NCI-H82 (cell line): ENCODE results near the gene ERC2.

Experiments
- DNase-seq: peaks from one replicate; lab custom pipeline; 2025; lab: John Stamatoyannopoulos, UW

Gene ERC2

DNA sequence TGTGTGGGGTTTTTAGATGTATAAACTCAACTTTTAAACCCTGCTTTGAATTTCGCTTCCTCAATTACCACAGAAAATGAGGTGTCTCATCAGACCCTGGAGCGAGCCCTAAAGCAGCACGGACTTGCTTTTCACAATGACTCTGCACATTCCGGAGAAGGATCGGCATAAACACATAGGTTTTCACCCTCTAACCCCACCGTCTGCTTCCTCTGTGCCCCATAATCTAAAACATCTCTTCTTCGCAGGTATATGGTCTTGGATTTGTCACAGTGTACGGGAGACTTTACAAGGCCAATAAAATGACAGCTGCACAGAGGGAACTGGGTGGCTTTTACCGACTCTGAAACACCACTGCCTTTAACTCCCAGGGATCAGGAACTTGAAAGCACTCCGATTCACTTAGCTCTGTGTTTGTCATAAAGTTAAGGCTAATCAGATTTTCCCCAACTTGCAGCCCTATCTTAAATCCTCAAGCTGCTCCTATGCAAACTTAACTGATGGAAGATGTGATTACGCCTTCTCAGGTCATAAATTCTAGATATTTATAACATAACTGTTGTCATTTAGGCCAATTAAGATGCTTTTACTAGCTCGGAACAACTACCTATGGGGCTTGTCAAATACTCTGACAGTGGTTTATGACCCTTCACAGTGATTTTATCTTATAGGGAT lies 847.8 kb downstream of the ERC2 start:
- peak; percentile 86 for DNase-seq

DNA sequence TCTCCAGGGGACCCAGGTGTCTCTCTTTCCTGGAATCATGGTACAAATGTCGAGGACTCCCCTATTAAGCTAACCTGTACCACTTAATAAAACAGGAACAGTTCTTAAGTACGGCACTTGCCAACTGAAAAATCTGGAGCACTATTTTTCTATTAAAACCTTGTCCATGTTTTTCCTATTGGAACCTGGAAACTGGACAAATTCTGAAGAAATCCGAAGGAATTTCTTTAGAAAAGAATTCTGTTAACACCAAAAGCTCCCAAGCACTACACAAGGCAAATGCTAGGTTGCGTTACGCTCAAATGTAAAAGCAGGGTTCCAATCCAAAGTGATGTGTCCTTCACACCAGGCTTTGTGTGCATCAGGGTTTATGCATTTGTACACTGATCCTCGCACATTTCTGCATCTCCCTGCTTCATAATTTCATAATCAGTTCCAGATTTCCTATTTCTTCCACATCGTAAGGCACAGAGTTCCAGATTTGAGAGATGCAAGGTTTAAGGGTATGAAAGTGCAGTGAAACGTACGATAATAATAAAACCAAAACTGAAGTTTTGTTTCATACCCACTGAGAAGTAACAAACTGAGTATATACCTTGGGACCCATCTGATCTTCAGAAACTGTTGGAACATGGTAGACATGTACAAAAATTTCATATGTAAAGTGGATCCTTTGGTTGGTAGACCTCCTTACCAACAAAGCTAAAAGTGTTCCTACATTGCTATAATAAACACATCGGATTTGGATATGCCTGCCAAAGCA lies 849.0 kb downstream of the ERC2 start:
- no peak for DNase-seq

DNA sequence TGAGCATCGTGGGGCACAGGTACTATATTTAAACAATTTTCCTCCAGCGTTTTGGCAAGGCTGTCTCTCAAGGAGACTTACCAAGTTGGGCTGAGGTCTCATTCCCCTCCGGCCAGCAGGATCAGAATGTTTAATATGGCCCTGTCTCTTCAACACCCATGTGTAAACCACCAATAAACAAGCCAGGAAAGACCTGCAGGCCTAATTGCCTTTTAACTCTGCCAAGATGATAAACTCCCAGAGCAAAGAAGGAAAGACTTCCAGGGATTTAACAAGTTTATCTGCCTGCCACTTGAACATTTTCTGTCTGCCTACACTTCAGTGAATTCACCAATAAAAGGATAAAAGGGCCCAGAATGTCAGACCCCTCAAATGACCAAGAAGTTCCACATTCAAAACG lies 850.9 kb downstream of the ERC2 start:
- no peak for DNase-seq

DNA sequence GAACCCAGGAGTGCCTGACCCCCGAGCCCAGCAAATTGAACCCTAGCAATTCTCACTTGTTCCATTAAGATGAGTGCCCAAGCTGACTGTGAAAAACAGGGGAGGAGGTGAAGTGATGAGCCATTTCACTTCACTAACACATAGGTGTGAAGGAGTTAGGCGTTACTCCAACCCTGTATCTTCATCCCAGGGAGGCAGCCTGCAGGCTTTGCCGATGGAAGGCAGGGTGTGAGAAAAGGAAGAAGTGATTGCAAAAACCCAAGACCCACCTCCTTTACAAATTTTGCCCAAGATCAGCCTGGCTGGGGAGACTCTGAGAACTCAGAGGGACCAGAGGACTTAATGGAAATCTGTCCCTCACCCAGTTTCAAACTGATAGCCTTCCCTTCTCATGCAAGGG lies 851.5 kb downstream of the ERC2 start:
- DNase-seq, result no peak

DNA sequence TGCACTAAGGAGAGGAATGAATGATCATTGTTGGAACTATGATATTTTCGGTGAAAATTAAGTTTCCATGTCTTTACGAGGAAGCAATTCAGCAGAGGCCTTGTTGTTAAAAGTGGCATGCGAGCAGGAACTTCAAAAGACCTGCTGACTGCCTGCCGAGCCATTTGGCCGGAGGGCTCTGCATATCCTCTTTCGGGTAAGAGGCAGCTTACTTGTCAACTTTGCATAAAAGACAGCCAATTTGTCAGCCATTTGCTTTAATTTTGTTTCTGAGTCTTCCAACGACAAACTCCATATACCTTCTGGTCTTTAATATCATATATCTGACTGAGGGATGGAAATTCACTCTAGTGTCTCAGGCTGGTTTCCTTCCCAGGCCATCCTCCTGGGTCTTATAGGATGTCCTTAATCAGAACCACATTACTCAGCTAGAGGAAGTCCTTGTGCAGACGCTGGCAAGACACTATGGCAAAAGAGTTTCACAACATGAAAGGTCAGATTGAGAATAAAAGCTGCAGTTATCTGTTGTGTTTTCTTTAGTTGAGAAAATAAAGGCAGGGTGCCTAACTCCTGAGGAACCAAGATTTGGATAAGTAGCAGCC lies 852.5 kb downstream of the ERC2 start:
- no peak for DNase-seq

DNA sequence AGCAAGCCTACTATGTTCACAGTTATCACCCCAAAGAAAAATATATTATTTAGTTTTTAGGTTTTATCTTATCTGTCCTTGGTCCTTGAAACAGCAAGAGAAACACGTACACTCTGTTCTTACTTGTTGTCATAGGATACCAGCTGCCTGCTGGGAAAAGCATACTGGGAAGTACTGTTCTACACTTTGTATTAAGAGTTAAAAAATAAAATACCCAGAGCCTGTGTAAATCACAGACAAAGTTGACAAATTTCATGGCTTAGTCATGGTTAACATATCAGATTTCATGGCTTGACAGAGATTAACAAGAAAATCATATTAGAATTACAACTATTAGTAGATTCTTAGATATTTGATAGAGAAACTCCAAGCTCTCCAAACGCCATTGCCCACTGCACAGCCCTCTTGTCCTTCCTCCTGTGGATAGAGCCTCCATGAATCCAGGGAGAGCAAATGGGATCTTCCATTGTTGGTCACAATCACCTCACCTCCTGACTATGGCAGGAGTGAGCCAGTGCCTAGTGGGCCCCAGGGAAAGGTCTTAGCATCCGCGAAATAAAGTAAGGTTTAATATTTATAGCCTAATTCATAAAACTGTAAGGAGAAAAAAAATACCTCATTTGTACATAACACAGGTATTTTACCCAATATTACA lies 853.1 kb downstream of the ERC2 start:
- DNase-seq, result no peak

DNA sequence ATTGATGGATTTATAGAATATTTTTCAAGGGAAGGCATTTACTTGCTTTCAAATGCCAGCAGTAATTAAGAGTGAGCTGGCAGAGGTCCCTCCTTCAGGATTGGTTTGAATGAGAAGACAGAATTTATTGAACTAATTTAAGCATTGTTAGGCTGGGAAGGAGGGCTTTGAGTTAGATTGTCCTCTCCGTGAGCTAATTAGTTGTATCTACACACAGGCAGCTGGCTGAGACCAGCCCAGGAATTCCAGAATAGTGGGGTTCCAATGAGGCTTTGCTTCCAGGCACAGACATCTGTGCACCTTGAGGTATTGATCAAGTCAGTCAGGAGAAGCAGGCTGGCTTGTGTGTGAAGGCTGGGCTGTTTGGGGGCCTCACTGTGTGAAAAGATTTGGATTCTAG lies 857.1 kb downstream of the ERC2 start:
- no peak for DNase-seq

DNA sequence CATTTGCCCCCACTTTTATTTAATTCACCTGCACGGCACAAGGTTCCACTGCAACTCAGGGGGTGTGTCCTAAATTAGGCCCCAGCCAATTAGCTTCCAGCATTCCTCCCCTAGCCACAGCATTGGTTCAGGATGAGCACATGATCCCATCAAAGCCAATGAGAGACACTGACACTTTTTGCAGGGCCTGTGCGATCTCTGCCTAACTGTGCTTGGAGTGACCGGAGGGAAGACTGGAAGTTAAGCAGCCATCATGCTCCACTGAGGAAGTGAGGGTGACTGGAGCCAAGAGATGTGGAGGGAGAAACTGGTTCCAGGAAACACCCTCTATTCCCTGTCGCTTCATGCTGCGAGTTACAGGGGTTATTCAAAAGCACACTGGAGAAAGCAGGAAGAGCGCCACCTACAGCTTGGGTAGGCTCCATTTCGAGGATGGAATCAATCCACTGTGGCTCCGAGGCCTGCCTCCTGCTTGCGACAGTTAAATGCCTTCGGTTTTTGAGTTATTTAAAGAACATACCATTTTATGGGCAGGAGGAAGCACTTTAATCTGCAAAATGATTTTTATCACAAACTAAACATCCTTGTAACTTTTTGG lies 858.9 kb downstream of the ERC2 start:
- DNase-seq, result peak; percentile 14

DNA sequence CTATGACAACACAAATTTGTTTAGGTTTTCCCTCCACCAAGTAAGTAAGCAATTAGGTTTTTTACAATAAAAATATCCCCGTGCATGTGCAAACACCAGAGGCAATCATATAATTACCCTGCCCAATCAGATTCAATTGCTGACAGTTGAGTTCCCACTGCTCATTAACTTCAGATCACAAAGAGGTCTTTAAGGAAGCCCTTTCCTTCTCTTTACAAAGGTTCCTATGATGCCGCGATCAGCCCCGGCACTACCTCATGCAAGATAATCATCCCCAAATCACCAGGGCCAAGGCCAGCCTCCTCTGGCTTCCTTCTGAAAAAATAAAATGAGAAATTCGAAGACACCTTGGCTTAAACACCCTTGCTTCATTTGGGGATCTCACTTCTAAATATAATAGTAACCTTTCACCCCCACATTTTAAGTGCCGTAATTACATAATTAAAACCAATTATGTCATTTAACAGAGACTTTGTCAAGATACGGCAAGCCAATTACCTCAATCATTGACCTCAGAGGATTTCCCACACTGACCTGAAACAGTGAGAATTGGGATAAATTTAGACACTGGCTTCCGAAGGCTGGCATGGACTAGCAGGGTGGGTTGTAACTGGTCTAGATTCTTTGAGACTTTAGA lies 859.8 kb downstream of the ERC2 start:
- peak; percentile 24 for DNase-seq

DNA sequence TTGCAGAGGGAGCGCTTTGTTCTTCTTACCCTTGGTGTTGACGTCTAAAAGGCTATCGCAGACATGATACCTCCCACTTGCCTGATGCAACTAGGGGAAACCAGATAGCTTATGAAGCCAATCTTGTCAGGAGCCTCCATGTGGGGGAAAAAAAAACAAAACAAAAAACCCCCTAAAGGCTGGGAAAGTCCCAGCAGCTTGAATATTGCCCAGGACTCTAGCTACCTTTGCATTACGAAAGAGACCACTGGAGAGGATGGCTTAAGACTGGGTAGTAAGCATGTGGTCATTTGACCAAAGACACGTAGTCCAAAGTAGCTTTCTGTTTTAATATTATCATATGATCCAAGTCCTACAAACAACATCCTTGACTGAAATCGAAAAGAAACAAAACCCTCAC lies 860.4 kb downstream of the ERC2 start:
- DNase-seq, result no peak

DNA sequence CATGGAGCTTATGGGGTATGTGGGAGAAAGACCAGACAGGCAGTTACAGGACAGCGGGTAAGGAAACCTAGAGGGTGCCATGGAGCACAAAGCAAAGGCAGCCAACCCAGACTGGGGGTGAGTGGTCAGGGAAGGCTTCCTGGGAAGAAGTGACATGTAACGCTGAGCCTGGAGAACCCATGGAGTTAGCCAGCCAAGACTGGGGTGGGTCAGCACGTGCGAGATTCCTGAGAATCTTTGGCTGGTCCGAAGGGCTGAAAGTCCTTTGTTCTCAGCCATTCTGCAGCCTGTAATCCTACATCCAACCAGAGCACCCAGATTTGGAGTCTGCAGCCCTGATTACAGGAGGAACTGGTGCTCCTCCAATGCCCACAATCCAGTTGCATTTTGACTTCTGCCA lies 861.1 kb downstream of the ERC2 start:
- DNase-seq, result no peak

DNA sequence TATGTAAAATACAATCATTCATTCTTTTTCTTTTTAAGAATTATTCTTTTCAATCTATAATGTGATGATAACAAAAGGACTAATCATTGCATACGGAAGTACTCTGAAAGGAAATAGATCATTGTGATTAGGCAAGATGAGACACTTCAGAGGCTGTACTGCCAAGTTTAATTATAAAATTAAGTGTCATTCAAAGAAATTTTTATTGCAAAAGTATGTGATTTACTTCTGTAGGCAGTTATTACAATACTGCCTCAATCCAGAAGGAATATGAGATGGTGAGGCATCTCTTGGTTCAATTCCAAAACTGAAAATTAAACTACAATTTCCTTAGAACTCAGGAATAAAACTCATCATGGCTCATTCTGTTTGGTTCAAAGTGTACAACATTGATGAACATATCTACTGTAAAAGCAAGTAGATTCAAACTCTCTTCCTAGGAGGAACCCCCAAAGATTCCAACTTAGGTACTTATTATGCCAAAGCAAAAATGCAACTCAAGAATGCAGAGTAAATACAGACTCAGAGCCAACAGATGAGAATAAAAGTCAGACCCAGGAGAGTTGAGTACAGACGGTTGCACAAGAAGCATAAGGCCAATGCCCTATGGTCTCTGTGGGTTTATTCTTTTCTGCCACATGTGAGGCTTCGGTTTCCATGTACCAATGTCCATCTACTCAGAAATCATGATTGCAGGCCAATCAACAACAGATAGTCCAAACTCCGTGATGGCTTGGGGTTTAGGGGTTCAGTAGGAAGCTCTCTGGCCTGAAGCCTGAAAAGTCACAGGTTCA lies 862.6 kb downstream of the ERC2 start:
- no peak for DNase-seq

DNA sequence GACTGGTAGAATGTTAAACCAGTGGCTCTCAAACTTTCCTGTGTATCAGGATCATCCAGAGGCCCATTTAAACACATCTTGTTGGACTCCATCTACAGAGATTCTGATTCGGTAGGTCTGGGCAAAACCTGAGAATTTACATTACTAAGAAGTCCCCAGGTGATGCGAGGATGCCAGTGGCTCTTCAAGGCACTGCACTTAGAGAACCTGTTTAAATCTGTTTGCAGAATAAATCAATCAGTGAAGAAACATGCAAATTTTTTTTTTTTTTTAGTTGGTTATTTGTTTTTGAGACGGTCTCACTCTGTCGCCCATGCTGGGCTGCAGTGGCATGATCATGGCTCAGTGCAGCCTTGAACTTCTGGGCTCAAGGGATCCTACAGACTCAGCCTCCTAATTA lies 863.4 kb downstream of the ERC2 start:
- DNase-seq, result no peak

DNA sequence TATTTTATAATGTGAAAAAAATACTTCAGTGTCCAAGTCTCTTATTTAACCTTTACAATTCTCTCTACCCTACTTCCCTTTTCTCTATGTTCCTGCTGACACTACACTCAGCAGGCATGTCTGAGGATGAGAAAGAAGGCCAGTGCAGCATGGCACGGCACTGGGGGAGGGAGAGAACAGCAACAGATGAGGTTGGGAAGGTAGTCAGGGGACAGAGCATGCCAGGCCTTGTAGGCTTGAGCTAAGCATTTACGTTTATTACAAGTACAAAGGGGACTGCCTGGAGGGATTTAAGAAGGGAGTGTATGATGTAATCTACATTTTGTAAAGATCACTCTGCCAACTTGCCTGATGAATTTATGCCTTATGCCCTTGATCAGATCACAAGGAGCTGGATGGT lies 863.9 kb downstream of the ERC2 start:
- DNase-seq, result no peak

DNA sequence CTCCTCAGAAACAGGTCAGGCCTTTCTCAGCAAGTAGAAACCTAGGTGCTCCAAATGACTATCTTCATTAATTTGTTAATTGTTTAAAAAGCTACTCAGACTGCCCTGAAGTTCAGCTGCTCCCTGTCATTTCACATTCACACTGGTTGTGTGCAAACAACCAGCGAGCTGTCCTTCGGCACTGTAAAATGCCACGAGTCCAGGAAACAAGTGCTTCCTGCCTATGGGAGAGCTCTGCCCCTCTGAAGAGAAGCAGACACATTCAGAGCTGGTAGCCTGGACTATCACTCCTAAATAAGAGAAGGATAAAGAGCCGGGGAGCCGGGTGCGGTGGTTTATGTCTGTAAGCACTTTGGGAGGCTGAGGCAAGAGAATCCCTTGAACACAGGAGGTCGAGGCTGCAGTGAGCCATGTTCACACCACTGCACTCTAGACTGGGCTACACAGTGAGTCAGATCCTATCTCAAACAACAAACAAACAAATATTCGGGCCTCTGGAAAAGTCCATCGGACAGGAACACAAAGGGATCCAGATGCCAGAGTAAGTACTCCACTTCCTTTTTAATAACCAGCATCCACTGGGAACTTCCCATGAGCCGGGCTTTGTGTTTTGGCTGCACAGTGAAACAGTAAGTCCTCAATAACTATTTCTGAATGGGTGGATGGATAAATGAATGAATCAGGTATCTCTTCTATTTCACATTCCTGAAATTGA lies 866.7 kb downstream of the ERC2 start:
- DNase-seq, result no peak

DNA sequence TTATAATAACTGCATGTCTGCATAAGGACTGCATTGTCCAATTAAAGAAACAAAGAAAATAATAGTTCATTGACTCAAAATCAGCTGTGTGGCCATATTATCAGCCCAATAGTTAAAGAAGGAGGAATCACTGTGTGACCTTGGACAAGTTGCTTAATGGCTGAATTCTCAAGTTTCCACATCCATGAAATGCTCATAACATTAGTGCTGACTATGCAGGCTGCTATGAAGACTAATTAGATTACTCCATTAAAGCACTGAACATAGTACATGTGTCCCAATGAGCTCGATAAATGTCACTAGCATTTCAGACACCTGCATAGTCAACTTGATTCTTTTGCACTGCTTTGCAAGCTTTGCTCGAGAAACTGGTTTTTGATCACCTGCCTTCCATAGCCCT lies 870.0 kb downstream of the ERC2 start:
- no peak for DNase-seq

DNA sequence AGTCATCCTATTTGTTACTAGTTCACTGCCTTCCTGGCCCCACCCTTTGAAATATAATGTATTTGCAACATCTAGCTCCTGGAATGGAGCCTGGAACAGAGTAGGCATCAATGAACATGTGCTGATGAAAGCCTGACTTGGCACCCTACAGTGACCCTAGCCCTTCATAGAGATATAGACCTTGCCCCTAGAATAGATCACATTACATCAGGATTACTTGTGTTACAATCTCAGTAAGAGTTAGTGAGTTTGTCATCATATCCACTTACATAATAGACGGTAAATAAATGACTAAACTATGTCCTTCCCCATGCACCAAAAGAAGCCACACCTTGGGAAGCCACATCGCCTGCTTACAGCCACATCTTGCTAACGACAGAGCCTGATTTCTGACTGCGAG lies 870.6 kb downstream of the ERC2 start:
- DNase-seq, result no peak

DNA sequence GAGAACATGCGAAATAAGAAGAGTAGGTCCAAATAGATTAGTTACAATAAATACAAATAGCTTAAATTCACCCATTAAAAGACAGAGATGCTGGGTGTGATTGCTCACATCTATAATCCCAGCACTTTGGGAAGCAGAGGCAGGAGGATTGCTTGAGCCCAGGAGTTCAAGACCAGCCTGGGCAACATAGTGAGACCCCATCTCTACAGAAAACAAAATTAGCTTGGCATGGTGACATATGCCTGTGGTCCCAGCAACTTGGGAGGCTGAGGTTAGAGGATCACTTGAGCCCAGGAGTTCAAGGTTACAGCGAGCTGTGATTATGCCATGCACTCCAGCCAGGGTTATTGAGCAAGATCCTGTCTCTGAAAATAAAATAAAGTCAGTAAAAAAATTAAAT lies 872.1 kb downstream of the ERC2 start:
- no peak for DNase-seq

DNA sequence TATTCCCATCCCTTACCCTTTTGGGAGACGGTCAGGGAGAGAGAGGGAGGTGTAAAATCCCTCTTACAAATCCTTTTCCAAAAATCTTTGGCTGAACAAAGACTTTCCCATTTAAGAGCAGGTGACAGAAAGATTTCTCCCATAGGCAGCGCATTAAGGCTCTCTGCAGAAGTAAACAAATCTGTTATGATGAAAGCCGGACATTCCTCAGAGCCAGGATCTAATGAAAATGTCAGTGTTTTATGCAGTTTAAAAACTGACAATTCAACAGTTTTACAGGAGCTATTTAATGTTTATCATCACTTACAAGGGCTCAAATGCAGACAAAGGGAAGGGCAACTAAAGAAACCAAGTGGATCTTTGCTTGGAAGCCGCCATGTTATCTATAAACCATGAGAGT lies 872.8 kb downstream of the ERC2 start:
- no peak for DNase-seq

DNA sequence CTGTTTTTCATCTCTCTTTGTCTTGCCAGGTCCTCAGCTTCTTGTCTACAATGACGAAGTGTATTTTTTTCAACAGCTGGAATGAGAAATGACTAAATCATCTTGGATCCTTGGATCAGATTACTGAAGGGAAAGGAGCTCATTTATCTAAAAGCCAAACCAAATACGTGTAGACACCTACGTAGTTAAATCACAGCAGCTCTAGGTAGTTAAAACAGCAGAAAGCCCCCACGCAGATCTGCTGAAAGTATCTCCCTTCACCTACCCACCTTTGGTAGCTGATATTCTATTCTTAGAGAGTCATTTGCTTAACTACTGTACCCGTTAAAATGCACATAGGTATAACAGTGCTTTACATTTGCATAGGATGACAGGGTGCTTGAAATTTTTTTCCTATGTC lies 875.7 kb downstream of the ERC2 start:
- DNase-seq, result no peak

DNA sequence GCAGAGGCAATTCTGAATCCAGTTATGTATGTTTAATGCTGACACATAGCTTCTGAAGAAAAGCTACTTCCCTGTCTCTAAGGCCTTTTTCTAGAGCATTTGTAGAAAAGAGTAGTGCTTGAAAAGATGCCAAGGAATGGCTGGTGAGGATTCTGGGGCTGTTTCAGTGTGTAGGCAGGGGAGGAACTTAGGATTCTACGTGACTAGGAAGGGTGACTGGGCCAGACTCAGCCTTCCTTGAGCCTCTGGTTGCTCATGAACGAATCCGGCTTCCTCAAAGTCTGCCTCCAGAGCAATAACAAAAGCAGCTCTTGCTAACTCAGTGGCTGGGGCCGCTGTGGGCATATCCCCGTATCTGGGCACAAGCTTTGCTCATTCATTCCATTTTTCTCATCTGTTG lies 876.4 kb downstream of the ERC2 start:
- no peak for DNase-seq
